PC-9 (cell line): ENCODE measurements around the gene MAFB.

Experiments used
- EZH2 ChIP-seq: fragments of 200-600 bp; sonication (generic); IDR thresholded peaks from 2 replicates; pipeline ENCODE4 v1.8.0; 2017; ENCODE audit warnings: antibody characterized with exemption, low read depth
- TF ChIP-seq, protein P1 (sequence below): fragments of 200-600 bp; sonication (generic); conservative IDR thresholded peaks from 2 replicates; pipeline ENCODE4 v1.6.1; 2017; ENCODE audit warnings: mixed run types, antibody characterized with exemption, mild to moderate bottlenecking, moderate library complexity

DNA sequence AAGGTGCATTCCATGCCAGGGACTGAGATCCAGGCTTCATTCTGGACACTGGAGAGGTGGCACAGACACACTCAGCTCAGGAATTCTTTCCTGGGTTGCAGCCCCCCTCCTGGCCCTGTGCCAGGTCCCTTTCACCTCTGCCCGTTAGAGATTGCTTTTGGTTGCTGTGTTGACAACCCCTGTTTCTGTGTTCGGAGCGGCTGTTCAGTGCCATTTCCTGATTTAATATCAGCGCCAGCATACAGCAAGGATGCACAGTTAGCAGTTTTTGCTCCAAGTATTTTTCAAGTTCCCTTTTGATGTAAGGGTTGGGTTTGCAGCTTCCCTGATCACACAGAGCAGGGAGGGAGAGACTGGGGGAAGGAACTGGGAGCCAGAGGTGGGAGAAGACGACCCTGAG is 8.5 kb upstream of the MAFB start:
- TF ChIP-seq, protein P1, sequence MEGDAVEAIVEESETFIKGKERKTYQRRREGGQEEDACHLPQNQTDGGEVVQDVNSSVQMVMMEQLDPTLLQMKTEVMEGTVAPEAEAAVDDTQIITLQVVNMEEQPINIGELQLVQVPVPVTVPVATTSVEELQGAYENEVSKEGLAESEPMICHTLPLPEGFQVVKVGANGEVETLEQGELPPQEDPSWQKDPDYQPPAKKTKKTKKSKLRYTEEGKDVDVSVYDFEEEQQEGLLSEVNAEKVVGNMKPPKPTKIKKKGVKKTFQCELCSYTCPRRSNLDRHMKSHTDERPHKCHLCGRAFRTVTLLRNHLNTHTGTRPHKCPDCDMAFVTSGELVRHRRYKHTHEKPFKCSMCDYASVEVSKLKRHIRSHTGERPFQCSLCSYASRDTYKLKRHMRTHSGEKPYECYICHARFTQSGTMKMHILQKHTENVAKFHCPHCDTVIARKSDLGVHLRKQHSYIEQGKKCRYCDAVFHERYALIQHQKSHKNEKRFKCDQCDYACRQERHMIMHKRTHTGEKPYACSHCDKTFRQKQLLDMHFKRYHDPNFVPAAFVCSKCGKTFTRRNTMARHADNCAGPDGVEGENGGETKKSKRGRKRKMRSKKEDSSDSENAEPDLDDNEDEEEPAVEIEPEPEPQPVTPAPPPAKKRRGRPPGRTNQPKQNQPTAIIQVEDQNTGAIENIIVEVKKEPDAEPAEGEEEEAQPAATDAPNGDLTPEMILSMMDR, result no peak
- no peak for TF ChIP-seq EZH2
